ENCODE data around the gene TSPAN16. TPM values are rescaled to one million over a fixed set of nuclear protein-coding genes. Genes with fewer than 3 reads are reported as not detected.
A peak's percentile ranks its signal among the peaks of the same experiment; 100 is the strongest.

Gene TSPAN16
- total RNA-seq, 4 donors from 2014 or later: not detected

DNA sequence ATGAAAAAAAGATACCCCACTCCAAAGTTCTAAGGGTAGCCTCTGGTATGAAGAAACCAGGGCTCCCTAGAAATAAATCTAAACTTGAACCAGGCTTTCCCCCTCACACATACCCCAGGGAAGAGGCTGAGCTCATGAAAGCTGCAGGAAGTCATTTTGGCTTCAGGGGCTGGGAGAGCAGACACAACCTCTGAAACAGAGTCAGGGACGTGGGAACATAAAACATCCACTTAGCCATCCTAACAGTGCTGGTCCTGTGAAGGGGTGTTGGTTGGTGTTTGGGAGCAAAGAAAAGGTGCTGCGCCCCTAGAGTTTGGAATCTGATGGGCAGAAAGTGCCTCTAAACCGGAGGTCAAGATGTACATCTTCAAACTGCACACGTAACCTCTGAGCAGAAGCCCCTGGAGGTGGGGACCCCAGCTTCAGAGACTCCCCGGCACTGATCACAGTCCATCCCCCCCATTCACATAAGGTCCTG lies 27.7 kb downstream of the TSPAN16 start:
- 29 to 72% methylated on average over 1 to 5 of the region's 5 CpGs for WGBS, 2 donors (ENCODE audit: low coverage in 1 of 2)
- TF ChIP-seq POLR2AphosphoS5 (IDR thresholded peaks at IDR 0.05) (no peak), EP300 (IDR thresholded peaks at IDR 0.05; ENCODE audit: low read depth) (no peak), POLR2A (IDR thresholded peaks at IDR 0.05) (no peak)
- TF ChIP-seq, protein P1, sequence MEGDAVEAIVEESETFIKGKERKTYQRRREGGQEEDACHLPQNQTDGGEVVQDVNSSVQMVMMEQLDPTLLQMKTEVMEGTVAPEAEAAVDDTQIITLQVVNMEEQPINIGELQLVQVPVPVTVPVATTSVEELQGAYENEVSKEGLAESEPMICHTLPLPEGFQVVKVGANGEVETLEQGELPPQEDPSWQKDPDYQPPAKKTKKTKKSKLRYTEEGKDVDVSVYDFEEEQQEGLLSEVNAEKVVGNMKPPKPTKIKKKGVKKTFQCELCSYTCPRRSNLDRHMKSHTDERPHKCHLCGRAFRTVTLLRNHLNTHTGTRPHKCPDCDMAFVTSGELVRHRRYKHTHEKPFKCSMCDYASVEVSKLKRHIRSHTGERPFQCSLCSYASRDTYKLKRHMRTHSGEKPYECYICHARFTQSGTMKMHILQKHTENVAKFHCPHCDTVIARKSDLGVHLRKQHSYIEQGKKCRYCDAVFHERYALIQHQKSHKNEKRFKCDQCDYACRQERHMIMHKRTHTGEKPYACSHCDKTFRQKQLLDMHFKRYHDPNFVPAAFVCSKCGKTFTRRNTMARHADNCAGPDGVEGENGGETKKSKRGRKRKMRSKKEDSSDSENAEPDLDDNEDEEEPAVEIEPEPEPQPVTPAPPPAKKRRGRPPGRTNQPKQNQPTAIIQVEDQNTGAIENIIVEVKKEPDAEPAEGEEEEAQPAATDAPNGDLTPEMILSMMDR (IDR thresholded peaks at IDR 0.05): no peak
- H3K27me3 ChIP-seq: no peaks in the 10 kb centered on the region
- peaks cover 13 to 39% (median 20%) of the 10 kb centered on the region in 4 donors for H3K4me1 ChIP-seq
- in situ Hi-C loops (cut with MboI; ENCODE audit: low pct_ligation_motif_present in 1 of 4, low pct_unique_long_range_greater_than_20kb in 1 of 4, low sequenced_read_pairs in 3 of 4) (no loop called here), intact Hi-C loops (cut with DNase I; ENCODE audit: low total_unique reads) (no loop called here)
- no peak for DNase-seq
- no peak overlapping the region for H3K4me3 ChIP-seq
- peak overlapping the region; percentile 65 to 78 (median 74) for H3K27ac ChIP-seq
- peaks cover 0 to 8% (median 0%) of the 10 kb centered on the region in 4 donors for H3K36me3 ChIP-seq
- H3K9me3 ChIP-seq: no peaks in the 10 kb centered on the region

DNA sequence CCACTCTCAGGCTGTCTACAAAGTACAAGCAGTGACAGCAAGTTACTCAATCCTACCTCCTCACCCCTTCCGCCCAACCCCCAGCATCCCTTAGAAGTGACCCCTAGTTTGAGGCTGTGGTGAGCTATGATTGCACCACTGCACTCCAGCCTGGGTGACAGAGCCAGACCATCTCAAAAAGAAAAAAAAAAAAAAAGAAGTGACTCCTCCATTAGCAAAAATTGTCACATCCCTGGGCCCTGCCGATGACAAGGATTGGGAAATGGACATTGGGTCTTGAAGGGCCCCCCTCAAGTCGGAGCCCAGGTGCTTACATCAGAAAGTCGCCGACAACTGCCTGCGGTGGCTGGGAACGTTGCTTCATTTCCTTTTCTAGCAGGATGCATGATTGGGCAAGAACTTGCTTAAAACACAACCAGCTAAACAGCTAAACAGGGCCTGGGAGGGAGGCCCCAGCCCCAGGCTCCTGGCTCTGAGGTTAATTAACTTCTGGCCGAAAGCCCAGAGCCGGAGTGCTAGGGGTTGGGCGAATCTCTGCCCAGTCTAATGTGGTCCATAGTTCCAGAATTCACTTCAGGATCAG lies 28.2 kb downstream of the TSPAN16 start:
- in situ Hi-C loops (cut with MboI; ENCODE audit: low pct_ligation_motif_present in 1 of 4, low pct_unique_long_range_greater_than_20kb in 1 of 4, low sequenced_read_pairs in 3 of 4) (no loop called here), intact Hi-C loops (cut with DNase I; ENCODE audit: low total_unique reads) (no loop called here)
- 8 to 15% methylated on average over 6 to 9 of the region's 10 CpGs for WGBS, 2 donors (ENCODE audit: low coverage in 1 of 2)
- peak in 2 of 3 donors; percentile 56 to 61 for TF ChIP-seq POLR2AphosphoS5 (IDR thresholded peaks at IDR 0.05)
- TF ChIP-seq, protein P1 (IDR thresholded peaks at IDR 0.05): no peak
- Histone ChIP-seq H3K27me3 (no peaks in the 10 kb centered on the region), H3K4me3 (no peak overlapping the region), H3K9me3 (no peaks in the 10 kb centered on the region), H3K4me1 (peaks cover 13 to 35% (median 19%) of the 10 kb centered on the region in 4 donors), H3K27ac (peak overlapping the region; percentile 65 to 78 (median 74)), H3K36me3 (peaks cover 0 to 8% (median 0%) of the 10 kb centered on the region in 4 donors)
- DNase-seq: peak; percentile 81

DNA sequence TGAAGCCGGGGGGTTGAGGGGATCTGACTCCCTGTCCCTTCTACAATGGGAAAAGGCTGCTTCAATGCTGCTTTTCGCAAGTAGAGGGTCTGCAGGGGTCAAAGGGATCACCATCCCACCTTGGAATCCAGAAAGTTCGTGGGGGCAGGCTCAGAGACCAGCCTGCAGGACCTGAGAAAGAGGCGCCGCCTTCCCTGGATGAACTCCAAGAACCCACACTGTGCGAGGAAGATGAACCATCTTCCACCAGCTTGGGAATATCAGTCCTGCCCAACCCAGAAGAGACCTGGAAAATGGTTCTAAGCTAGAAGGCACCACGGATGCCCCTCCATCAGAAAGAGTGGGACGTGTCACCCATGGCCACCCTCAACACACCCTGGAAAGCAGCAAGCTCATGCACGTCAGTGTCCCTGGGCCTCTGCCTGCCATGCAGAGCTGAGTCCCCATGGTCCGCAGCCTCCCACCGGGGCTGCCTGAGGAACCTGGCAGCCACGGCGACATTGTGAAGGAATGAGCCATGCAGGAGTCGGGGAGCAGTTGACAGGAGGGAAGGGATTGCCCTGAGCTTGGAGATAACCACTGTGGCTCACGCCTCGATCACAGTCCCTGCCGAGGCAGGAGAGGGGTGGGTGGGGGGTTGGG lies 28.9 kb downstream of the TSPAN16 start:
- in situ Hi-C loops (cut with MboI; ENCODE audit: low pct_ligation_motif_present in 1 of 4, low pct_unique_long_range_greater_than_20kb in 1 of 4, low sequenced_read_pairs in 3 of 4): no loop called here
- intact Hi-C loops (cut with DNase I; ENCODE audit: low total_unique reads): no loop called here
- H3K9me3 ChIP-seq: no peaks in the 10 kb centered on the region
- H3K36me3 ChIP-seq: peaks cover 0 to 8% (median 0%) of the 10 kb centered on the region in 4 donors
- peaks cover 13 to 28% (median 17%) of the 10 kb centered on the region in 4 donors for H3K4me1 ChIP-seq
- DNase-seq: no peak
- no peaks in the 10 kb centered on the region for H3K27me3 ChIP-seq
- WGBS, 2 donors (ENCODE audit: low coverage in 1 of 2): 33 to 74% methylated on average over 1 to 11 of the region's 17 CpGs
- TF ChIP-seq, protein P1 (IDR thresholded peaks at IDR 0.05): no peak
- no peak for TF ChIP-seq EP300 (IDR thresholded peaks at IDR 0.05; ENCODE audit: low read depth)
- TF ChIP-seq POLR2AphosphoS5 (IDR thresholded peaks at IDR 0.05): no peak
- TF ChIP-seq POLR2A (IDR thresholded peaks at IDR 0.05): no peak
- no peak overlapping the region for H3K4me3 ChIP-seq
- peak overlapping the region; percentile 65 to 78 (median 74) for H3K27ac ChIP-seq

DNA sequence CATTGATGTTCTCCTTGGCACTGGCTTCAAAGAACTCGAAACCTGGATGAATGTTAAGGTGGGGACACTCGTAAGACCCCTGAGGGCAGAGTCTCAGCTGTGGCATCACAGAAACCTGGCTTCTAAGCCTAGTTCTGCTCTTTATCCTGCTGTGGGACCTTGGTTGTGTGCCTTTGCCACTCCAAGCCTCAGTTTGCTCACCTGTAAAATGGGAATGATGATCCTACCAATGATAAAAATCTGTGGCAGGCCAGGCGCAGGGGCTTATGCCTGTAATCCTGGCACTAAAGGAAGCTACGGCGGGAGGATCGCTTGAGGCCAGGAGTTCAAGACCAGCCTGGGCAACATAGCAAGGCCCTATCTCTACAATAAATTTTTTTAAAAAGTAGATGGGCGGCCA lies 29.6 kb downstream of the TSPAN16 start:
- 94 to 96% methylated on average over 5 to 7 of the region's 7 CpGs for WGBS, 2 donors (ENCODE audit: low coverage in 1 of 2)
- no peak overlapping the region for H3K4me3 ChIP-seq
- intact Hi-C loops (cut with DNase I; ENCODE audit: low total_unique reads) (no loop called here), in situ Hi-C loops (cut with MboI; ENCODE audit: low pct_ligation_motif_present in 1 of 4, low pct_unique_long_range_greater_than_20kb in 1 of 4, low sequenced_read_pairs in 3 of 4) (no loop called here)
- H3K27me3 ChIP-seq: no peaks in the 10 kb centered on the region
- TF ChIP-seq POLR2A (IDR thresholded peaks at IDR 0.05) (no peak), POLR2AphosphoS5 (IDR thresholded peaks at IDR 0.05) (no peak), EP300 (IDR thresholded peaks at IDR 0.05; ENCODE audit: low read depth) (no peak)
- TF ChIP-seq, protein P1 (IDR thresholded peaks at IDR 0.05): no peak
- peaks cover 0 to 8% (median 0%) of the 10 kb centered on the region in 4 donors for H3K36me3 ChIP-seq
- no peak overlapping the region for H3K27ac ChIP-seq
- no peak for DNase-seq
- peaks cover 13 to 28% (median 17%) of the 10 kb centered on the region in 4 donors for H3K4me1 ChIP-seq
- H3K9me3 ChIP-seq: no peaks in the 10 kb centered on the region
